KBM-7 (cell line): ENCODE results near the gene UBR7.
A peak's percentile ranks its signal among the peaks of the same experiment; 100 is the strongest.
"Not testable (repeated sequence)": the region's sequence is repeated elsewhere in the genome, so short reads cannot be mapped to it uniquely, and the experiment has no call there.

ENCODE experiments used
- DNase-seq: peaks from one replicate; pipeline ENCODE4 v3.0.0-alpha.2; 2015
- in situ Hi-C: fragments of 300-500 bp; cut with MboI; formaldehyde crosslinking; loops from 2 replicates; pipeline ENCODE4 v1.14.3; 2020; ENCODE audit warnings: low sequenced_read_pairs, low pct_unique_long_range_greater_than_20kb, mixed read lengths

Gene UBR7

GRCh38 chr14:93206793-93207467 lies at the start of gene UBR7, which contains the start of gene GON7:
UBR7 (plus strand) TSS chr14:93207256; CDS start chr14:93207292, 36 bp downstream.
GON7 (minus strand) TSS chr14:93207065; CDS start chr14:93207037, 28 bp downstream.
- peak; percentile 99 for DNase-seq
- in situ Hi-C loops: no loop called here

DNA sequence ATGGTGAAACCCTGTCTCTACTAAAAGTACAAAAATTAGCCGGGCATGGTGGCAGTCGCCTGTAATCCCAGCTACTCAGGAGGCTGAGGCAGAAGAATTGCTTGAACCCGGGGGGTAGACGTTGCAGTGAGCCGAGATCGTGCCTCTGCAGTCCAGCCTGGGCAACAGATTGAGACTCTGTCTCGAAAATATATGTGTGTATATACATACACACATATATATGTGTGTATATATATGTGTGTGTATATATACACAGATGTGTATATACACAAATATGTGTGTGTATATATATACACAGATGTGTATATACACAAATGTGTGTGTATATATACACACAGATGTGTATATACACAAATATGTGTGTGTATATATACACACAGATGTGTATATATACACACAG lies 48.7 kb upstream of the UBR7 start:
- in situ Hi-C loops: not testable (repeated sequence)
- DNase-seq: peak; percentile 34

- in situ Hi-C loops: not testable (repeated sequence)
- peak; percentile 41 for DNase-seq
Measured at GRCh38 chr14:93159625-93160352, 47.3 kb upstream of the UBR7 start.

- DNase-seq: peak; percentile 37
- in situ Hi-C loops: no loop called here
Measured at GRCh38 chr14:93160353-93160801, 46.7 kb upstream of the UBR7 start.

- in situ Hi-C loops: no loop called here
- no peak for DNase-seq
Measured at GRCh38 chr14:93161411-93161940, 45.6 kb upstream of the UBR7 start.

GRCh38 chr14:93163564-93163963 lies 43.5 kb upstream of the UBR7 start:
- DNase-seq: no peak
- in situ Hi-C loops: no loop called here

- in situ Hi-C loops, DNase-seq: not testable (repeated sequence)
Measured at GRCh38 chr14:93165271-93166265, 41.5 kb upstream of the UBR7 start.

DNA sequence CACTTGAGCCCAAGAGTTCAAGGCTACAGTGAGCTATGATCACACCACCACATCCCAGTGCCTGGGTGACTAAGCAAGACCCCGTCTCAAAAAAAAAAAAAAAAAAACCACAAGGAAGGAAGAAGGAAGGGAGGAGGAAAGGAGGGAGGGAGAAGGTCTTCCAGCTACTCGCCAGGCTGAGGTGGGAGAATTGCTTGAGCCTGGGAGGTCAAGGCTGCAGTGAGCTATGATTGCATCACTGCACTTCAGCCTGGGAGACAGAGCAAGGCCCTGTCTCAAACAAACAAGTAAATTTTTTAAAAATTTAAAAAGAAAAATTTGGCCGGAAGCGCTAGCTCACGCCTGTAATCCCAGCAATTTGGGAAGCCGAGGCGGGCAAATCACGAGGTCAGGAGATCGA lies 38.4 kb upstream of the UBR7 start:
- DNase-seq: peak; percentile 23
- in situ Hi-C loops: not testable (repeated sequence)

DNA sequence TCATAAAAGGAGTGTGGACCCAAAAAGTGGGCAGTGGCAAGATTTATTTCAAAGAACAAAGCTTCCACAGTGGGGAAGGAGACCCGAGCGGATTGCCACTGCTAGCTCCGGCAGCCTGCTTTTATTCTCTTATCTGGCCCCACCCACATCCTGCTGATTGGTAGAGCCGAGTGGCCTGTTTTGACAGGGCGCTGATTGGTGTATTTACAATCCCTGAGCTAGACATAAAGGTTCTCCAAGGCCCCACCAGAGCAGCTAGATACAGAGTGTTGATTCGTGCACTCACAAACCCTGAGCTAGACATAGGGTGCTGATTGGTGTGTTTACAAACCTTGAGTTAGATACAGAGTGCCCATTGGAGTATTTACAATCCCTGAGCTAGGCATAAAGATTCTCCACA lies 37.4 kb upstream of the UBR7 start:
- DNase-seq, in situ Hi-C loops: not testable (repeated sequence)

DNA sequence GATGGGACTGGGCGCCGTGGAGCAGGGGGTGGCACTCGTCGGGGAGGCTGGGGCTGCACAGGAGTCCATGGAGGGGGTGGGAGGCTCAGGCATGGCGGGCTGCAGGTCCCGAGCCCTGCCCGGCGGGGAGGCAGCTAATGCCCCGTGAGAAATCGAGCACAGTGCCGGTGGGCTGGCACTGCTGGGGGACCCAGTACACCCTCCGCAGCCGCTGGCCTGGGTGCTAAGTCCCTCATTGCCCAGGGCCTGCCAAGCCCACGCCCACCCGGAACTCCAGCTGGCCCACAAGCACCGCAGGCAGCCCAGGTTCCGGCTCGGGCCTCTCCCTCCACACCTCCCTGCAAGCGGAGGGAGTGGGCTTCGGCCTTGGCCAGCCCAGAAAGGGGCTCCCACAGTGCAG lies 36.9 kb upstream of the UBR7 start:
- DNase-seq, in situ Hi-C loops: not testable (repeated sequence)

GRCh38 chr14:93171376-93171775 lies 35.7 kb upstream of the UBR7 start:
- in situ Hi-C loops: no loop called here
- DNase-seq: no peak

- in situ Hi-C loops: no loop called here
Measured at GRCh38 chr14:93173943-93174395, 33.1 kb upstream of the UBR7 start.

DNA sequence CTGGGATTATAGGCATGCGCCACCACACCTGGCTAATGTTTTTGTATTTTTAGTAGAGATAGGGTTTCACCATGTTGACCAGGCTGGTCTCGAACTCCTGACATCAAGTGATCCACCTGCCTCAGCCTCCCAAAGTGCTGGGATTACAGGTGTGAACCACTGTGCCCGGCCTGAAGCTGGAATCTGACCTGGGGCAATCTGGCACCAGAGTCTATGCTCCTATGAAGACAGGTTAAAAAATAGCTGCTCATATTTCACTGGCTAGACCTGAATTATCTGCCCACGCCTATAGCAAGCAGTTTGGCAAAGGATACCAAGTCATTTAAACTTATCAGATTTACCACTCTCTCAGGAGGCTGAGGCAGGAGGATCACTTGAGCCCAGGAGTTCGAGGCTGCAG lies 32.3 kb upstream of the UBR7 start:
- in situ Hi-C loops, DNase-seq: not testable (repeated sequence)

More at GRCh38 chr14:93173943-93174395, 33.1 kb upstream of the UBR7 start:
- DNase-seq: no peak

- no peak for DNase-seq
- in situ Hi-C loops: no loop called here
Measured at GRCh38 chr14:93175492-93175891, 31.6 kb upstream of the UBR7 start.

GRCh38 chr14:93183596-93184317 lies 23.3 kb upstream of the UBR7 start:
- DNase-seq: no peak
- in situ Hi-C loops: no loop called here

DNA sequence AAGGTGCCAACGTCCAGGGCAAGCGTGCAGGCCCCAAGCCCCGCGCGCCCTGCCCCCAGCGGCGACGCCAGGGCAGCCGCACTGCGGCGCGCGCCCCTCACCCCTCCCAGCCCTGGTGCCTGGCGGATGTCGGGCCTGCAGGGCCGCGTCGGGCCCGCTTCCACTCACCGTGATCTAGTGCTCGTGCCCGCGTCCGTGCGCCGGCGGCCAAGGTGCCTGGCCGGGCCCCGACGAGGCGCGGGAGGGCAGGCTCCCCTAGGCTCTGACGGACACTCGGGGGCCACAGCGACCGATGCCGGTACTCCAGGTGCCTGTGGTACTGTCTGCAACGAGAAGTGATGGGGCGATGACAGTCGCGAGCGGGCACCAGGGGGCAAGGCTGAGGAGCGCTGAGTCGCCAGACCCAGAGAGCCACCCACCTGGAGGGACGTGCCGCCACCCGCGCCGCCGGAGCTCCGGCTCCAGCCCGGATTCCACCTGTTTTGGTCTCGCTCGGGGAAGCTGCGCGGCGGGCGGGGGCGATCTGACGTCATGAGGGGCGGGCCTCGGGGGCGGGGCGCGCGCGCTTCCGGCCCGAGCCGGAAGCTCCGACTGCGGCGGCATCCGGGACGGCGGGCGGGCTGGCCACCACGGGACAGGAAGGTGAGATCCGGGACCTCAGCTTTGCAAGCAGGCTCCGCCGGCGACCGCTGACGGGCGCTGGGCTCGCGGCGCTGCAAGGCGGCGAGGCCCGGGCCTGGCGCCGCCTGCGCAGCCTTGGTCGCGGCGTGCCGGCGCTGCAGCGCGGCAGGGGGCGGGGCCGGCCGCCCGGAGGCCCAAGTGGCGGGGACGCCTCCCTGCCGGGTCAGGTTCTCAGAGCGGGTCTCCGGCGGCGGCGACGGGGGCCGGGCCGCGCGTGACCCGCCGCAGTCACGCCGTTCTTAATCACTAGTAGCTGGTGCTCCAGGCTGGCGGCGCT lies 22.4 kb upstream of the UBR7 start, which contains the start of the genes LYSET and MOAP1:
Gene LYSET, plus strand, starts transcription at position 927 of the 958 bp plus-strand sequence. CDS start 89 bp downstream, outside the sequence.
Gene MOAP1, minus strand, starts transcription at position 507 of the 958 bp plus-strand sequence. CDS start 655 bp downstream, outside the sequence.
- DNase-seq: peak; percentile 75
- in situ Hi-C loops: no loop called here

- peak; percentile 64 for DNase-seq
- in situ Hi-C loops: no loop called here
Measured at GRCh38 chr14:93185349-93185720, 21.7 kb upstream of the UBR7 start.
